NCI-H1105 treated with DMSO at 0.1 percent for 48 hours (cell line): ENCODE data around the gene TPCN2.
"Not testable (repeated sequence)": the region's sequence is repeated elsewhere in the genome, so short reads cannot be mapped to it uniquely, and the experiment has no call there.

Source experiments
- DNase-seq: peaks from one replicate; lab custom pipeline; 2025; lab: John Stamatoyannopoulos, UW

The TPCN2 gene

GRCh38 chr11:69076129-69076791 is 27.5 kb downstream of the TPCN2 start:
- no peak for DNase-seq

DNA sequence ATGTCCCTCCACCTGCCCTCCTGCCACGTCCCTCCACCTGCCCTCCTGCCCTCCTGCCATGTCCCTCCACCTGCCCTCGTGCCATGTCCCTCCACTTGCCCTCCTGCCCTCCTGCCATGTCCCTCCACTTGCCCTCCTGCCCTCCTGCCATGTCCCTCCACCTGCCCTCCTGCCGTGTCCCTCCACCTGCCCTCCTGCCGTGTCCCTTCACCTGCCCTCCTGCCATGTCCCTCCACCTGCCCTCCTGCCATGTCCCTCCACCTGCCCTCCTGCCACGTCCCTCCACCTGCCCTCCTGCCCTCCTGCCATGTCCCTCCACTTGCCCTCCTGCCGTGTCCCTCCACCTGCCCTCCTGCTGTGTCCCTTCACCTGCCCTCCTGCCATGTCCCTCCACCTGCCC is 28.2 kb downstream of the TPCN2 start:
- DNase-seq, result not testable (repeated sequence)

DNA sequence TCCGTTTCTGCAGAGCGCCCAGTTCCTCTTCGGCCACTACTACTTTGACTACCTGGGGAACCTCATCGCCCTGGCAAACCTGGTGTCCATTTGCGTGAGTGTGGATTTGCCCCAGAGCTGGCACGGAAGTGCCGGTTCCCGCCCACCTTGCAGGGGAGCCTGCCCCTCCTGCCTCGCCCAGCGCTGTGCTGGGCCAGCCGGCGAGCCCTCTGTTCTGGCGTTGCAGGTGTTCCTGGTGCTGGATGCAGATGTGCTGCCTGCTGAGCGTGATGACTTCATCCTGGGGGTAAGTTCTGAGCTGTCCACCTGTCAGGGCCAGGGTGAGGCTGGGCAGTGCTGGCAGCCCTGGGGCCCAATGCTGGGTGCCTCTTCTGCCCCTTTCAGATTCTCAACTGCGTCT is 29.8 kb downstream of the TPCN2 start:
- DNase-seq, result no peak

DNA sequence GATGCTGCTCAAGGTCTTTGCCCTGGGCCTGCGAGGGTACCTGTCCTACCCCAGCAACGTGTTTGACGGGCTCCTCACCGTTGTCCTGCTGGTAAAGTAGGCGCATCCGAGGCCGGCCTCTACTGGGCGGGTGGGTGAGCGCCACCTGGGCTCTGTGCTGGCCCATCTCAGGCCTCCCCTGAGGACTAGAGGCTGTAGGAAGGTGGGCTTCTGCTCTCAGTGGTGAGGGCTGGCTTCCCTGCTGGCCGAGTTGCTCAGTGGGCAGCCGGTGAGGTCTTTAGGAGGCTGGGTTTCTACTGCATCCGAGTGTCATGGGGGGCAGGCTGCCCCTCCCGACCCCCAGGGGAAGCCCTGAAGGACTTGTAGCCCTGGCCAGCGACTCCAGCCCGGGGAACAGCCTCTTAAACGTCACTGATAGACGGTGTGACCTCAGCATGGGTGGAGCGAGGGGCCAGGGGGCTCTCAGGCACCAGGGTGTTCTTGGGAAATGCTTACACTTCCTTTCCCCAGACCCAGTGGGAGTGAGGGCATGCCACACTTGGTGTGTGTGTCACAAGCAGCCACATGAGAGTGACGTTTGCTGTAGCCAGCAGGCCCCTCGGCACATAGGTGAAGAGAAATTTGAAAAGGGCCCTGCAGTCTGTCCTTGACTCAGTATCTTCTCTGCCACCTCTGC is 30.3 kb downstream of the TPCN2 start:
- DNase-seq, result no peak

- DNase-seq, result no peak
Measured at GRCh38 chr11:69079661-69080256, 31.0 kb downstream of the TPCN2 start.

- DNase-seq, result no peak
Measured at GRCh38 chr11:69080257-69080995, 31.7 kb downstream of the TPCN2 start.

GRCh38 chr11:69081180-69081579 is 32.4 kb downstream of the TPCN2 start:
- DNase-seq, result no peak

DNA sequence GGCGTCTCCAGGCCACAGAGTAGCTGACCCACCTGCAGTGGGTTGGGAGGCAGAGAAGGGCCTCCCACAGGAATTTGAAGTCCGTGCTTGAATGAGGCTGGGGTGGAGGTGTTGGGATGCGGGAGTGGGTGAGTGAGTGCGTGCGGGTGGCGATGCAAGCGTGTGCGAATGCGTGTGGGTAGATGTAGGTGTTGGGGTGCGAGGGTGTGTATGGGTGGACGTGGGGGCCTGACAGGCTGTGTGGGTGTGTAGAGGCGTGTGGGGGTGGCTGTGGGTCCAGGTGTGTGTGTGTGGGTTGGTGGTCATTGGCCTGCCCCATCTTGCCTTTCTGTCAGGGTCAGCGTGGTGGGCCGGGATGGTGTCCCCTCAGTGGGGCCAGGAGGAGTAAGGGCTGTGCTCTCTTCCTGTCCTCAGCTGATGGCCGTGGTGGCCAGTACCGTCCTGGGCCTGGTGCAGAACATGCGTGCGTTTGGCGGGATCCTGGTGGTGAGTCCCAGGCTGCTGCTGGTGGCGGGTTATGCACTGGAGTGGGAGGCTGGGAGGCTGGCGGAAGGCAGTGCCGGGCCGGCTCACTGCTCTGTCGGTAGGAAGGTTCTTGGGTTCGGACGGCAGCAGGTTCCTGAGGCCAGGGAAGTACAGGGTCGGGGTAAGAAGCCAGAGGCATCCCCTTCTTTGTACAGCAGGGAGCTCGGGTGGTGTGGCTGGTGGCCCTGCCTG is 35.0 kb downstream of the TPCN2 start:
- DNase-seq, result no peak

DNA sequence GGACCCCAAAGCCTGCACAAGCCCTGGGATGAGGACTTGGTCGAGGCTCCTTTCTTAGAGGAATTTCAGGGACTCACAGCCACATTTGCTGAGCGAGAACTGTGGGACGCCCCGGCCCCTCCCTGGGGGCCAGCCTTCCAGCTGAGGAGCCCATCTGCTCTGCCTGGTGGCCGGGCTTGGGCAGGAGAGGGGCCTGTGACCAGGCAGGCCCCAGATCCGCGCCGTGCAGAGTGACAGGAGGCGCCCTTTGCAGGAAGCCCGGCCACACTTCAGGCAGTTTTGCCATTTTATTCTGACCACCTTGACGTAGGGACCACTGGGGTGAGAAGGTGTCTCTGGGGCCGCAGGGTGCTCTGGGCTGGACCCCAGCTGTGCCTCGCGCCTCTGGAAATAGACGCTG is 35.6 kb downstream of the TPCN2 start:
- no peak for DNase-seq

GRCh38 chr11:69085490-69086095 is 36.9 kb downstream of the TPCN2 start:
- no peak for DNase-seq

- DNase-seq, result no peak
Measured at GRCh38 chr11:69086152-69087132, 37.7 kb downstream of the TPCN2 start.

DNA sequence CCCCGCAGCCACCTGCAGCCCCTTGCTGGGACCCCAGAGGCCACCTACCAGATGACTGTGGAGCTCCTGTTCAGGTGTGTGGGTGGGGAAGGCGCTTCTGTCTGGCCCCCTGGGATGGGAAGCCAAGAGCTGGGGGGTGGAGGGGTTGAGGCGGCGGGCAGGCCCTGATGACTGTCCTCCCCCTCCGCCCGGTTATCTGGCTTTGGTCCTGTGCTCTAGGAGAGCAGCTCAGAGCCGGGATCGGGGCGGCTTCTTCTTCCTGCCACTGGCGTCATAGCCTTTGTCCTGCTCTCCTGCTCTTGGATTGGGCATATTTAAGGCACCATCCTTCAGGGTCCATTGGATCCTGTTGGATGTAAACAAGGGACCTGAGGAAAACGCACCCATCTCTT is 38.4 kb downstream of the TPCN2 start:
- DNase-seq, result no peak

DNA sequence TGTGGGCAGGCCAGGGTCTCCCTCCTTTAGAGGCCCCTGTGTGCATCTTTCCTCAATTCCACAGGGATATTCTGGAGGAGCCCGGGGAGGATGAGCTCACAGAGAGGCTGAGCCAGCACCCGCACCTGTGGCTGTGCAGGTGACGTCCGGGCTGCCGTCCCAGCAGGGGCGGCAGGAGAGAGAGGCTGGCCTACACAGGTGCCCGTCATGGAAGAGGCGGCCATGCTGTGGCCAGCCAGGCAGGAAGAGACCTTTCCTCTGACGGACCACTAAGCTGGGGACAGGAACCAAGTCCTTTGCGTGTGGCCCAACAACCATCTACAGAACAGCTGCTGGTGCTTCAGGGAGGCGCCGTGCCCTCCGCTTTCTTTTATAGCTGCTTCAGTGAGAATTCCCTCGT is 39.1 kb downstream of the TPCN2 start:
- no peak for DNase-seq

DNA sequence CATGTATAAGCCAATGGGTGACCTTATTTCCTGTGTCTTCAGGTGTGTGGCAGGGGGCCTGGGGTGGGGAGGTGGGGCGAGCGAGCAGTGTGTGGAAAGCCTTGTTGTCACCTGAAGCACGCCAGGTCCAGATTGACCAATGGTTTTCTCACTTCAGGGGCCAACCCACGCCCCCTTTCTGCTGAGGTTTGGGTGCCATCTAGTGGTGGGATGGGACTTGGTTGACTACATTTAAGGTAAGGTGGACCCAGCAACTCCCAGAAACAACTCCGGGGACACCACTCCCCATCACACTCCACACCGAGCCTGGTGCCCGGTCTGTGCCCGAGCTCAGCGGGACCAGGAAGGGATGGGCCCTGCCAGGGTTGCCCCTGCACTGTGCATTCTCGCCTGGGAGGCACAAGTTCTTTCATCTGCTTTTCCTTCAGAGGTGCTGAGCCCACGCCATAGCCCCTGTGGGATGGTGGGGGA is 40.0 kb downstream of the TPCN2 start:
- peak; percentile 60 for DNase-seq

GRCh38 chr11:69089258-69089657 is 40.5 kb downstream of the TPCN2 start:
- no peak for DNase-seq

DNA sequence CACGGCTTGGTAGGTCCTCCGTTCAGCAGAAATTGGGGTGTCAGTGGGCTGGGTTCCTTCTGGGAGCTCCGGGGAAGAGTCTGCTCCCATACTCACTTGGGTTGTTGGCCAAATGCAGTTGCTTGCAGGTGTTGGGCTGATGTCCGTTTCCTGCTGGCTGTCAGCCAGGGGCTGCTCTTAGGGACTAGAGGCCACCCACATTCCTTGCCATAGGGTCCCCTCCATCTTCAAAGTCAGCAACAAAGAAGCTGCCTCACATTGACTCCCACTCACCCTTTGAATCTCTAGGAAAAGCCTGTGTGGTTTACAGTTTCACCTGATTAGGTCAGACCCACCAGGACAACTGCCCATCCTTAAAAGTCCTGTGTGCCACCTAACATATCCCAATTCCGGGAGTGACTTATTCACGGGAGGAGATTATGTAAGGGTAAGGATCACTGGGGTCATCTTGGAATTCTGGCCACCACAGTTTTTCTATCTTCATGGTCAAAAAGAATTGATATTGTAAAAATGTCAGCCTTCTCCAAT is 43.0 kb downstream of the TPCN2 start:
- DNase-seq, result no peak

- DNase-seq, result no peak
Measured at GRCh38 chr11:69092263-69092662, 43.5 kb downstream of the TPCN2 start.

DNA sequence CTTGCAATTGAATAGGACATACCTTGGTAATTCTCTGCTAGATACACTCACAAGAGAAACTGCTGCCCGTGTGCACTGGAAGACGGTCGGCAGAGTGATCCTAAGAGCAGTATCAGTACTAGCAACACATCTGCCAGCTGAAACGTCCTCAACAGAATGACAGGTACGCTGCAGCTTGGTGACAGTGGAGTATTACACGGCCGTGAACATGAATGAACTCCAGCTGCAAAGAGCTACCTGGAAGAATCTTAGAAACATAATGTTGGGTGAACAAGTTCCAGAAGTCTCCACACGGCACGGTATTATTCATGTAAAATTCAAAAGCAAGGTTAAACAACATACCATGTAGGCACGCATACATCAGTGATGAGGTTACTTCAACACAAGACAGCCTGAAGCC is 44.4 kb downstream of the TPCN2 start:
- no peak for DNase-seq

GRCh38 chr11:69094111-69094914 is 45.6 kb downstream of the TPCN2 start:
- DNase-seq, result no peak
